OCI-LY7 (cell line): Measurements from ENCODE around the gene UFC1. TPM values are rescaled to one million over a fixed set of nuclear protein-coding genes. Genes with fewer than 3 reads are reported as not detected.

ENCODE experiments used
- BruUV-seq: library from RNA; stranded (reverse); fragments of 400-500 nt; replicated peaks from 2 replicates; lab custom pipeline; 2021; lab: Mats Ljungman, UMichigan
- CTCF ChIA-PET: fragments of 300-600 bp; sonication (Branson Sonifier 250); formaldehyde crosslinking; loops from one replicate; lab custom pipeline; 2022; ENCODE audit warnings: antibody characterized with exemption; ENCODE audit not compliant: unreplicated experiment; lab: Charles Lee
- POLR2A ChIA-PET: fragments of 300-600 bp; sonication (Branson Sonifier 250); formaldehyde crosslinking; loops from one replicate; lab custom pipeline; 2022; ENCODE audit warnings: antibody characterized with exemption; lab: Charles Lee
- DNase-seq: peaks from one replicate; pipeline ENCODE4 v3.0.0-alpha.2; 2015; ENCODE audit warnings: low spot score
- H2AFZ ChIP-seq: fragments of 200-600 bp; sonication (generic), shearing (Covaris generic); 2 replicates; pipeline ENCODE4 v1.6.1; 2014; ENCODE audit warnings: mild to moderate bottlenecking, antibody characterized with exemption, low read length, moderate library complexity
- H3K27ac ChIP-seq: fragments of 200-600 bp; sonication (generic); 2 replicates; pipeline ENCODE4 v1.5.1; 2014; ENCODE audit warnings: mixed run types, low read depth, mild to moderate bottlenecking, moderate library complexity, low read length, inconsistent platforms; ENCODE audit not compliant: poor library complexity, severe bottlenecking
- H3K36me3 ChIP-seq: fragments of 200-600 bp; sonication (generic); 2 replicates; pipeline ENCODE4 v1.6.1; 2014; ENCODE audit warnings: mild to moderate bottlenecking, antibody characterized with exemption, low read length, moderate library complexity, mixed read lengths; ENCODE audit not compliant: insufficient read depth
- H3K4me1 ChIP-seq: fragments of 200-600 bp; sonication (generic); 2 replicates; pipeline ENCODE4 v1.5.1; 2014; ENCODE audit warnings: mild to moderate bottlenecking, low read length; ENCODE audit not compliant: insufficient read depth, poor library complexity, severe bottlenecking
- H3K4me2 ChIP-seq: fragments of 200-600 bp; sonication (generic); 2 replicates; pipeline ENCODE4 v1.6.1; 2014; ENCODE audit warnings: mild to moderate bottlenecking, low read length
- H3K4me3 ChIP-seq: fragments of 200-600 bp; sonication (generic); 2 replicates; pipeline ENCODE4 v1.5.1; 2014; ENCODE audit warnings: mild to moderate bottlenecking, low read depth, low read length; ENCODE audit not compliant: poor library complexity, severe bottlenecking
- H3K79me2 ChIP-seq: fragments of 200-600 bp; sonication (generic); 2 replicates; pipeline ENCODE4 v1.6.1; 2016; ENCODE audit warnings: low read depth, mild to moderate bottlenecking, low read length, moderate library complexity, mixed read lengths; ENCODE audit not compliant: insufficient read depth
- H3K9me2 ChIP-seq: fragments of 200-600 bp; sonication (generic); 2 replicates; pipeline ENCODE4 v1.6.1; 2016; ENCODE audit warnings: mild to moderate bottlenecking, low read length, mixed read lengths; ENCODE audit not compliant: insufficient read depth
- H3K9me3 ChIP-seq: fragments of 200-600 bp; sonication (generic); 2 replicates; pipeline ENCODE4 v1.6.1; 2014; ENCODE audit warnings: mild to moderate bottlenecking, mixed run types, low read length, mixed read lengths
- H4K20me1 ChIP-seq: fragments of 200-600 bp; sonication (generic); 2 replicates; pipeline ENCODE4 v1.6.1; 2014; ENCODE audit warnings: mild to moderate bottlenecking, antibody characterized with exemption, low read length, moderate library complexity, mixed read lengths; ENCODE audit not compliant: insufficient read depth
- EZH2phosphoT487 ChIP-seq: fragments of 200-600 bp; sonication (generic); IDR thresholded peaks from 2 replicates; pipeline ENCODE4 v1.6.1; 2018; ENCODE audit warnings: low read depth, borderline replicate concordance, mild to moderate bottlenecking, mixed run types, antibody characterized with exemption, low read length, moderate library complexity, mixed read lengths
- intact Hi-C: fragments of 100-400 bp; cut with micrococcal nuclease; formaldehyde crosslinking; loops from one replicate; pipeline ENCODE4 v1.10.0; 2022; ENCODE audit not compliant: unreplicated experiment
- total RNA-seq, 2 experiments: library from RNA; depleted of rRNA in 1 of 2; stranded (reverse); fragments of >200 nt in 1 of 2; shearing (Covaris generic) in 1 of 2; gene quantifications; 2 replicates each; pipeline ENCODE4 v1.2.3, GENCODE V29; 2014 to 2022
- TF ChIP-seq, protein P1 (sequence below): fragments of 200-600 bp; sonication (generic); conservative IDR thresholded peaks from 2 replicates; pipeline ENCODE4 v1.5.1; 2014; ENCODE audit warnings: mild to moderate bottlenecking, antibody characterized with exemption, low read length, moderate library complexity, mixed read lengths

The UFC1 gene
- total RNA-seq, 2 experiments from 2014 or later: 61.2 to 80.9 TPM

DNA sequence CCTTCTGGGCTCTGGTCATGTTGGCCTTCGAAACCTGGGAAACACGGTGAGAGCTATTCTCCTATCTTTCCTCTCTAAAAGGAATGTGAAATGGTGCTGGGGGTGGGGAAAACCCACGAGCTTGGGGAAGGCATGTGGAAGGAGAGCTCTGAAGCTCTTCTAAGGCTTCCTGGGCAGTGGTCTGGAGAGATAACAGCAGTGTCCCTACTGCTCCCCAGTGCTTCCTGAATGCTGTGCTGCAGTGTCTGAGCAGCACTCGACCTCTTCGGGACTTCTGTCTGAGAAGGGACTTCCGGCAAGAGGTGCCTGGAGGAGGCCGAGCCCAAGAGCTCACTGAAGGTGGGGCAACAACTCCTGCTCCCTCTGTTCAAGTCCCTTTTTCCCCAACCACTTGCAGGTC is 8.3 kb downstream of the UFC1 start:
- Histone ChIP-seq H3K4me2 (no peak overlapping the region), H4K20me1 (no peaks in the 10 kb centered on the region), H3K27ac (no peak overlapping the region), H3K9me3 (no peaks in the 10 kb centered on the region), H3K36me3 (peaks cover 40% of the 10 kb centered on the region; the same call in 1 of the 2 replicates), H3K4me3 (no peak overlapping the region), H3K79me2 (peaks cover 4% of the 10 kb centered on the region; the same call in 1 of the 2 replicates), H3K9me2 (no peaks in the 10 kb centered on the region), H2AFZ (no peak overlapping the region), H3K4me1 (peaks cover 27% of the 10 kb centered on the region)
- BruUV-seq: no TSS peak
- CTCF ChIA-PET: no interaction called here
- POLR2A ChIA-PET: interaction anchor here (0.6 kb wide), 1 partner anchor 32 kb away, joined by 3 read pairs; no protein-coding TSS in a partner anchor
- no peak for TF ChIP-seq EZH2phosphoT487
- no peak for DNase-seq
- intact Hi-C loops: no loop called here

DNA sequence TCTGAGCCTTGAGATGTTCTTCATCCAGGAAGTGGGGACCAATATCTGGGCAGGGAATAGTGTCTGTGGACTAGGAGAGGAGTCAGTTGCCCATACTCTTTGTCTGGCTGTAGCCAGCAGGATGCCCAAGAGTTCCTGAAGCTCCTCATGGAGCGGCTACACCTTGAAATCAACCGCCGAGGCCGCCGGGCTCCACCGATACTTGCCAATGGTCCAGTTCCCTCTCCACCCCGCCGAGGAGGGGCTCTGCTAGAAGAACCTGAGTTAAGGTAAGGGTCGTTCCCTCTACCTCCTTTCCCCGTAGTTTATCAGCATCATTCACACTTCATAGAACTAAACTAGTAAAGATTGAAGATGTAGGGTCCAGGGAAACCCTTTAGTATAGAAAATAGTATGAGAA is 9.0 kb downstream of the UFC1 start:
- H3K4me3 ChIP-seq: no peak overlapping the region
- H3K4me2 ChIP-seq: no peak overlapping the region
- peaks cover 4% of the 10 kb centered on the region; the same call in 1 of the 2 replicates for H3K79me2 ChIP-seq
- intact Hi-C loops: no loop called here
- peaks cover 31% of the 10 kb centered on the region for H3K4me1 ChIP-seq
- DNase-seq: no peak
- no peak for TF ChIP-seq EZH2phosphoT487
- TF ChIP-seq, protein P1, sequence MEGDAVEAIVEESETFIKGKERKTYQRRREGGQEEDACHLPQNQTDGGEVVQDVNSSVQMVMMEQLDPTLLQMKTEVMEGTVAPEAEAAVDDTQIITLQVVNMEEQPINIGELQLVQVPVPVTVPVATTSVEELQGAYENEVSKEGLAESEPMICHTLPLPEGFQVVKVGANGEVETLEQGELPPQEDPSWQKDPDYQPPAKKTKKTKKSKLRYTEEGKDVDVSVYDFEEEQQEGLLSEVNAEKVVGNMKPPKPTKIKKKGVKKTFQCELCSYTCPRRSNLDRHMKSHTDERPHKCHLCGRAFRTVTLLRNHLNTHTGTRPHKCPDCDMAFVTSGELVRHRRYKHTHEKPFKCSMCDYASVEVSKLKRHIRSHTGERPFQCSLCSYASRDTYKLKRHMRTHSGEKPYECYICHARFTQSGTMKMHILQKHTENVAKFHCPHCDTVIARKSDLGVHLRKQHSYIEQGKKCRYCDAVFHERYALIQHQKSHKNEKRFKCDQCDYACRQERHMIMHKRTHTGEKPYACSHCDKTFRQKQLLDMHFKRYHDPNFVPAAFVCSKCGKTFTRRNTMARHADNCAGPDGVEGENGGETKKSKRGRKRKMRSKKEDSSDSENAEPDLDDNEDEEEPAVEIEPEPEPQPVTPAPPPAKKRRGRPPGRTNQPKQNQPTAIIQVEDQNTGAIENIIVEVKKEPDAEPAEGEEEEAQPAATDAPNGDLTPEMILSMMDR: no peak
- ChIA-PET POLR2A (no interaction called here), CTCF (no interaction called here)
- H4K20me1 ChIP-seq: no peaks in the 10 kb centered on the region
- no peak overlapping the region for H3K27ac ChIP-seq
- H3K36me3 ChIP-seq: peaks cover 33% of the 10 kb centered on the region; the same call in 1 of the 2 replicates
- no peak overlapping the region for H2AFZ ChIP-seq
- BruUV-seq: no TSS peak
- H3K9me2 ChIP-seq: no peaks in the 10 kb centered on the region
- no peaks in the 10 kb centered on the region for H3K9me3 ChIP-seq

DNA sequence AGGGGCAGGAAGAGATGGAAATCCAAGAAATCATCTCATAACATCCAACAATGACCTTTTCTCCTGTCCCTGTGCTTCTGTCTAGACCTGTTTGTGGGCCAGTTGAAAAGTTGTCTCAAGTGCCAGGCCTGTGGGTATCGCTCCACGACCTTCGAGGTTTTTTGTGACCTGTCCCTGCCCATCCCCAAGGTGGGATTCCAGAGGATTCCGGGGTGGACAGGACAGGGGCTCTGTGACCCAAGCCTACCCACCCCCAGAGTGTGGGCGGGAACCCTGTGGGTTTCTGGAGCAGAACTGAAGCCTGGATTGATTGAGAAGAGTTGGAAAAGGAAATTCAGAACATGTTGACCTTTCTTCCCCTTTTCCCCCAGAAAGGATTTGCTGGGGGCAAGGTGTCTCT is 10.0 kb downstream of the UFC1 start:
- H2AFZ ChIP-seq: no peak overlapping the region
- TF ChIP-seq EZH2phosphoT487: no peak
- TF ChIP-seq, protein P1: no peak
- no peak for DNase-seq
- intact Hi-C loops: no loop called here
- H3K79me2 ChIP-seq: peaks cover 4% of the 10 kb centered on the region; the same call in 1 of the 2 replicates
- H3K9me3 ChIP-seq: no peaks in the 10 kb centered on the region
- no peak overlapping the region for H3K4me2 ChIP-seq
- POLR2A ChIA-PET: no interaction called here
- H3K9me2 ChIP-seq: no peaks in the 10 kb centered on the region
- H4K20me1 ChIP-seq: no peaks in the 10 kb centered on the region
- no TSS peak for BruUV-seq
- peaks cover 25% of the 10 kb centered on the region for H3K4me1 ChIP-seq
- CTCF ChIA-PET: no interaction called here
- no peak overlapping the region for H3K27ac ChIP-seq
- peaks cover 24% of the 10 kb centered on the region; the same call in 1 of the 2 replicates for H3K36me3 ChIP-seq
- no peak overlapping the region for H3K4me3 ChIP-seq
